Measurements from ENCODE around the gene ADAMTS7.
A peak's percentile ranks its signal among the peaks of the same experiment; 100 is the strongest.
"Not testable (repeated sequence)": the region's sequence is repeated elsewhere in the genome, so short reads cannot be mapped to it uniquely, and the experiment has no call there.

Gene ADAMTS7

GRCh38 chr15:78767331-78767951 lies 43.8 kb downstream of the ADAMTS7 start:
- no peak for DNase-seq (ENCODE audit: low read depth in 1 of 2, low spot score in 1 of 2)

- not testable (repeated sequence) for DNase-seq (ENCODE audit: low read depth in 1 of 2, low spot score in 1 of 2)
Measured at GRCh38 chr15:78766641-78767071, 44.6 kb downstream of the ADAMTS7 start.

DNA sequence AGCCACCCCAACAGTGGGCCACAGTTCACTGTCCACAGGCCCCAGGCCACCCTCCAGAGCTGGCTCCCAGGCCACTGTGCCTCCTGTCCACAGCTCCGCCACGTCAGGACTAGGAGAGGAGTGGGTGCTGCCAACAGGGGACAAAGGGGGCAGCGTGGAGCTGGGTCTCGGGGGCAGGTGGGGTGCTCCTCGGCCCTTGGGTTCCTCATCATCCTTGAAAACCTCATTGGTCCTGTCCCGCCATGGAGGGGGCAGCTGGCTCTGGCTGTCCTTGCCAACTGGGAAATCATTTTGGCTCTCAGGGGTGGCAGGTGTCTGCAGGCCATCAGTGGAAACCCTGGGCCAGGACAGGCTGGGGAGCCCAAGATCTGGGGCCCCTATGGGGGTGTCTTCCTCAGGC lies 45.2 kb downstream of the ADAMTS7 start:
- DNase-seq (ENCODE audit: low read depth in 1 of 2, low spot score in 1 of 2): no peak

DNA sequence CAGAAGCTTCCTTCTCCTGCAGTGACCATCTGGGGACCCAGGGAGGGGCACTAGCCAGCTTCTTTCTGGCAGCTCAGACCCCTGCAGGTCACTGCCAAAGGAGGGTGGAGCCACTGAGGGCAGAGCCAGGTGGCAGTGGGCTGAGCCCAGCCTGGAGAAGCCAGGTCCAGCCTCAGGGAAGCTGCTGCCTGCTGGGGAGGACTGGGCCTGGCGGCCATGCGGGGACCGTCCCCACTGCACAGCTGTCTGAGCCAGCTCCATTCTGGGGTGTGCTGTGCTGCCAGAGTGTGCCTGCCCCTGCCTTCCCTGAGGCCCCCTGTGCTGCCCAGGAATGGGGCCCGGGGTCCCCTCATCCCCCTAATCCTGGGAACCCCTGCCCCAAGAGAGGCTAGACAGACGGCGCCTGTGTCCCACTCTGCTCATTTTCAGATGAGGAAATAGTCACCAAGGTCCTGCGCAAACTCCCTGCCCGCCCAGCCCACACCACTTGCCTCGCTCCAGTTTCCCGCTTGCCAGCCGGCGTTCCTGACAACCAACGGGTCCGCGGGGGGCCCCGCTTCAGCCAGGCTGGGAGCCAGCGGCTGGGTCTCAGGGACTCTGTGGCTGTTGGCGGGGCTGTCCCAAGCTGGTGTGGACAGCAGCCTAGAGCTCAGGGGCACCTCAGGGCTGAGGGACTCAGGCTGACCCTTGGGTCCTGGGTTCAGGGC lies 46.0 kb downstream of the ADAMTS7 start:
- not testable (repeated sequence) for DNase-seq (ENCODE audit: low read depth in 1 of 2, low spot score in 1 of 2)

DNA sequence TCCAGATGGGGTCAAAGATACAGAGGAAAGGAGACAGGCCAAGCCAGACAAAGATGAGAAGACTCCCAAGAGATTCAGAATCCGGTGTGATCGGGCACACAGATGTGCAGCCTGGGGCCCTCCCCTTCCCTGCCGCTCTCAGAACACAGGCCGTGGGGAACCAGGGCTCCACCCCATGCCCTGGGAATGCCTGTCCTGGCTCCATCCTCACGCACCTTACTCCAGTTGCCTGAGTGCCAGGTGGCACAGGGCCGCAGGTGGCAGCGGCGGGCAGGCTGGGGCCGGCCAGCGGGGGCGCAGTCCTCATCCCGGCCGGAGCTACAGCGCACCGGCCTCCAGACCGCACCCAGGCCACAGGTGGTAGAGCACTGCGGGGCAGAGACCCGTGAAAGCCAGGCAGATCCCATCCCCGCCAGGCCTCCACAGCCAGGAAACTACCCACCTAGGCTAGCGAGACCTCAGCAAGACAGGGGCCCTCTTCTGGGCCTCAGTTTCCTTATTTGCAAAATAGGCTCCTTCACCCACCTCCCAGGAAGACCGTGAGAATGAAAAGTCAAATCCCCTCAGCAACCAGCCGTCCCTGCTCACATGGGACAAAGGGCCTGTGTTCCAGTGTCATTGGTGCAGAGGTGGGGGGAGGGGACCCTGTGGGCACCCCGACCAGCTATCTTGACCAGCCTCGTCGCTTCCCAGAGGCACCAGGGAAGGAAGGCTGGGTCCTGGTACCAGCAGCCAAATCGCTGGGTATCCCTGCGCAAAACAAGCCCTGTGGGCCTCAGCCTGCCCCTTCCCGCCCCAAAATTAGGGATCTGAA lies 46.7 kb downstream of the ADAMTS7 start:
- not testable (repeated sequence) for DNase-seq (ENCODE audit: low read depth in 1 of 2, low spot score in 1 of 2)

GRCh38 chr15:78763796-78764241 lies 47.4 kb downstream of the ADAMTS7 start:
- no peak for DNase-seq (ENCODE audit: low read depth in 1 of 2, low spot score in 1 of 2)

DNA sequence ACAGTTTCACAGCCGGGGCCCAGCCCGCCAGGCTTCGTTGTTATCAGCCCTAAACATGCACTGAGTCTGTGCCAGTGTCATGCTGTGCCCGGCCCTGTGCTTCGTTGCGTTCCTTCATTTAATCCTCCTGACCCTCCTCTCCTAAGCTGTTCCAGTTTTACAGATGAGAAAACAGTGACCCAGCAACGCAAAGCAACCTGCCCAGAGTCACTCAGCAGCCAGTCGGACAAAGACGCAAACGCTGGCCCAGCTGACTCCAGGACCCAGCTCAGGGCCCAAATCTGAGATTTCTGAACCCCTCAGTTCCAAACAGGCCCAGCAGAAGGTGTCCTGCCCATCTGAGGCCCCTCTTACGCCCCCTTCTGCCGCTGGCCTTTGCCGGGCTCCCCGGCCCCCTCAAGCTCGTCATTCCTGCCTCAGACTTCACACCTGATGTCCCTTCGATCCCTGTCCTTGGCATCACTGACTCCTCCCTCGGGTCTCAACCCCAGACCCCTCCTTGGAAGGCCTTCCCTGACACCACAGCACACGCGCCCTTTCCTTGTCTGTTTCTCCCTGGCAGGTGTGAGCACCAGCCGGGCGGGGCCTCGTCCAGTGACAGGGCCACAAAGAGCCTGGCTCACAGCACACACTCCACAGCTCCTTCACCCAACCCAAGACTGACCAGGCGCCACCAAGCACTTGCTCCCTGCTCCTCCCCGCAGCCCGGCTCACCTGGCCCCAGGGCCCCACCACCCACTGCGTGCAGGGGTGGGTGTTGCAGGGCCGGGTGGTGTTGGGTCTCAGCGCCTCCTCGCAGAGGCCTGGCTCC lies 48.1 kb downstream of the ADAMTS7 start:
- DNase-seq (ENCODE audit: low read depth in 1 of 2, low spot score in 1 of 2): no peak

GRCh38 chr15:78762386-78762961 lies 48.8 kb downstream of the ADAMTS7 start:
- not testable (repeated sequence) for DNase-seq (ENCODE audit: low read depth in 1 of 2, low spot score in 1 of 2)

DNA sequence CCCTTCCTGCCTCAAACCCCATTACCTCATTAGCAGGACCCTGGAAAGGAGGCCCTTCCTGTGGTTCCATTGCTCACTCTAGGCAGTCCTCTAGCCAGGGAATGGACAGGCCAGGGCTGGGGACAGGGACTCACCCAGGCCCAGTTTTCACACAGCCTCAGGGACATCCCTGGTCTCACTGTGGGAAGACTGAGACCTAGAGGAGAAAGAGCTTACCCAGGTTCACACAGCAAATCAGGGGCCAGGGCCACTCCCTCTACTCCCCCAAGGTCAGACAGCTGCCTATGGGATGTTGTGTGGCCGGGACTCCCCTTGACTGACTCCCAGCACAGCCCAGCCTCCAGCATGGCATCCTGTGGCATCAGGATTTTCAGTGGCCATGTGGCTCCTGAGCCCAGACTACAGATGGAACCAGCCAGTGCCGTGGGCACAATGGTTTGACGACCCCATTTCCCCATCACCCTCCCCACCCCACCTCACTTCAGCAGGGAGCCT lies 49.3 kb downstream of the ADAMTS7 start:
- DNase-seq (ENCODE audit: low read depth in 1 of 2, low spot score in 1 of 2): no peak

GRCh38 chr15:78761475-78761874 lies 49.8 kb downstream of the ADAMTS7 start:
- DNase-seq (ENCODE audit: low read depth in 1 of 2, low spot score in 1 of 2): peak; percentile 52 to 56

- DNase-seq (ENCODE audit: low read depth in 1 of 2, low spot score in 1 of 2): no peak
Measured at GRCh38 chr15:78761020-78761419, 50.2 kb downstream of the ADAMTS7 start.

- DNase-seq (ENCODE audit: low read depth in 1 of 2, low spot score in 1 of 2): not testable (repeated sequence)
Measured at GRCh38 chr15:78760091-78760882, 51.0 kb downstream of the ADAMTS7 start.

GRCh38 chr15:78759361-78759998 lies 51.8 kb downstream of the ADAMTS7 start:
- not testable (repeated sequence) for DNase-seq (ENCODE audit: low read depth in 1 of 2, low spot score in 1 of 2)

DNA sequence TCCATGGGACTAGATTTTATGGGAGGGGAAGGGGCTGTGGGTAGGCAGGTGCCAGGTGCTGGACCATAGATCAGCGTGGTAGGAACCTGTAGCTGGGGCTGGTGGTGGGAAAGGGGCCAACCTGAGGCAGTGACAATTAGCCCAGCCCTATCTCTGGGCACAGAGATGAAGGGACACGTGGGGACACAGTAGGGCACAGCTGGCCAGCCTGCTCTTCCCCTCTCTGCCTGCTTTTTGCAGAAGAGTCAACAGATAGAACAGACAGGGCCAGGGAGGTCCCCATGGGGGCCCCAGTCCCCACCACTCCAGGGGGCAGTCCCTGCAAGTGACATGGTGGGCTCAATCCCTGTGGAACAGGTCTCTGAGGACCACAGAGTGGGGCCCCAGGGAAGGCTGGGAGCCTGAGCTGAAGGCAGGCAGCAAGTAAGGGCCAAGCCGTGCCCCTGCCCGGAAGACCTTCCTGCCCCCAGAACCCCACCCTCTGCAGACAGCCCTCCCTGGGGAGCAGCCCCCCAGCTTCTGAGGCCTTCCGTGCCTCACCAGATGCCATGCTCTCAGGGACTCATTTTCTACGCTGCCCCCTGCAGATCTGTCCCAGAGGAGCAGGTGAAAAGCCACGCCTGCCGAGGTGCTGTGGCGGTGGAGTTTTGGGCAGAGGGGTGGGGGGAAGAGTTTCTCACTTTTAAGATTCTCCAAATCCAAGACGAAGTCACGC lies 52.6 kb downstream of the ADAMTS7 start:
- DNase-seq (ENCODE audit: low read depth in 1 of 2, low spot score in 1 of 2): not testable (repeated sequence)

GRCh38 chr15:78758084-78758483 lies 53.2 kb downstream of the ADAMTS7 start:
- DNase-seq (ENCODE audit: low read depth in 1 of 2, low spot score in 1 of 2): not testable (repeated sequence)

- DNase-seq (ENCODE audit: low read depth in 1 of 2, low spot score in 1 of 2): no peak
Measured at GRCh38 chr15:78757636-78757905, 53.7 kb downstream of the ADAMTS7 start.

GRCh38 chr15:78756781-78757635 lies 54.3 kb downstream of the ADAMTS7 start:
- not testable (repeated sequence) for DNase-seq (ENCODE audit: low read depth in 1 of 2, low spot score in 1 of 2)
